Kidney epithelial cell (primary cell): Measurements from ENCODE around the gene RNU7-1. TPM values are rescaled to one million over a fixed set of nuclear protein-coding genes. Genes with fewer than 3 reads are reported as not detected.
A peak's percentile ranks its signal among the peaks of the same experiment; 100 is the strongest.

Experiments
- DNase-seq: peaks from one replicate; pipeline ENCODE4 v3.0.0-alpha.2; 2010; ENCODE audit warnings: low read depth
- H3K27me3 ChIP-seq: 2 replicates; pipeline ENCODE4 v1.6.0; 2011; ENCODE audit warnings: low read length; ENCODE audit not compliant: control insufficient read depth, insufficient read depth
- H3K36me3 ChIP-seq: 2 replicates; pipeline ENCODE4 v1.5.1; 2011; ENCODE audit warnings: low read length; ENCODE audit not compliant: control insufficient read depth, insufficient read depth
- H3K4me3 ChIP-seq: 2 replicates; pipeline ENCODE4 v1.5.1; 2011; ENCODE audit warnings: low read depth, mild to moderate bottlenecking, control low read depth, low read length
- total RNA-seq: library from RNA; depleted of rRNA; stranded (reverse); fragments of >200 nt; gene quantifications from 2 replicates; pipeline ENCODE4 v1.2.3, GENCODE V29; 2015
- TF ChIP-seq, protein P1 (sequence below): IDR thresholded peaks from 2 replicates; pipeline ENCODE4 v1.5.1; 2011; ENCODE audit warnings: mild to moderate bottlenecking, moderate library complexity, low read length, control low read depth, inconsistent platforms; ENCODE audit not compliant: insufficient read depth, poor library complexity, severe bottlenecking

RNU7-1 gene
- total RNA-seq, 1 donor from 2014 or later: not detected

- TF ChIP-seq, protein P1, sequence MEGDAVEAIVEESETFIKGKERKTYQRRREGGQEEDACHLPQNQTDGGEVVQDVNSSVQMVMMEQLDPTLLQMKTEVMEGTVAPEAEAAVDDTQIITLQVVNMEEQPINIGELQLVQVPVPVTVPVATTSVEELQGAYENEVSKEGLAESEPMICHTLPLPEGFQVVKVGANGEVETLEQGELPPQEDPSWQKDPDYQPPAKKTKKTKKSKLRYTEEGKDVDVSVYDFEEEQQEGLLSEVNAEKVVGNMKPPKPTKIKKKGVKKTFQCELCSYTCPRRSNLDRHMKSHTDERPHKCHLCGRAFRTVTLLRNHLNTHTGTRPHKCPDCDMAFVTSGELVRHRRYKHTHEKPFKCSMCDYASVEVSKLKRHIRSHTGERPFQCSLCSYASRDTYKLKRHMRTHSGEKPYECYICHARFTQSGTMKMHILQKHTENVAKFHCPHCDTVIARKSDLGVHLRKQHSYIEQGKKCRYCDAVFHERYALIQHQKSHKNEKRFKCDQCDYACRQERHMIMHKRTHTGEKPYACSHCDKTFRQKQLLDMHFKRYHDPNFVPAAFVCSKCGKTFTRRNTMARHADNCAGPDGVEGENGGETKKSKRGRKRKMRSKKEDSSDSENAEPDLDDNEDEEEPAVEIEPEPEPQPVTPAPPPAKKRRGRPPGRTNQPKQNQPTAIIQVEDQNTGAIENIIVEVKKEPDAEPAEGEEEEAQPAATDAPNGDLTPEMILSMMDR: no peak
- H3K27me3 ChIP-seq: no peaks in the 10 kb centered on the region
- H3K36me3 ChIP-seq: peaks cover 3% of the 10 kb centered on the region
- no peak for DNase-seq
- no peak overlapping the region for H3K4me3 ChIP-seq
These were observed 4.5 kb upstream of the RNU7-1 start for GRCh38 chr12:6939191-6939540.

- Histone ChIP-seq H3K27me3 (no peaks in the 10 kb centered on the region), H3K4me3 (no peak overlapping the region), H3K36me3 (peaks cover 3% of the 10 kb centered on the region)
- TF ChIP-seq, protein P1: no peak
- DNase-seq: no peak
These were observed 2.3 kb upstream of the RNU7-1 start for GRCh38 chr12:6941267-6941666.

DNA sequence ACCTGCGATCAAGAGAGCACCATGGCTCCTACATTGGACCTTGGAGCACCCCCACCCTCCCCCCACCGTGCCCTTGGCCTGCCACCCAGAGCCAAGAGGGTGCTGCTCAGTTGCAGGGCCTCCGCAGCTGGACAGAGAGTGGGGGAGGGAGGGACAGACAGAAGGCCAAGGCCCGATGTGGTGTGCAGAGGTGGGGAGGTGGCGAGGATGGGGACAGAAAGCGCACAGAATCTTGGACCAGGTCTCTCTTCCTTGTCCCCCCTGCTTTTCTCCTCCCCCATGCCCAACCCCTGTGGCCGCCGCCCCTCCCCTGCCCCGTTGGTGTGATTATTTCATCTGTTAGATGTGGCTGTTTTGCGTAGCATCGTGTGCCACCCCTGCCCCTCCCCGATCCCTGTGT is 1.8 kb upstream of the RNU7-1 start:
- Histone ChIP-seq H3K27me3 (no peaks in the 10 kb centered on the region), H3K4me3 (no peak overlapping the region), H3K36me3 (peaks cover 3% of the 10 kb centered on the region)
- TF ChIP-seq, protein P1: no peak
- no peak for DNase-seq

- DNase-seq: no peak
- H3K4me3 ChIP-seq: no peak overlapping the region
- no peaks in the 10 kb centered on the region for H3K27me3 ChIP-seq
- H3K36me3 ChIP-seq: peaks cover 3% of the 10 kb centered on the region
- TF ChIP-seq, protein P1: no peak
These were observed 1.3 kb upstream of the RNU7-1 start for GRCh38 chr12:6942331-6942665.

DNA sequence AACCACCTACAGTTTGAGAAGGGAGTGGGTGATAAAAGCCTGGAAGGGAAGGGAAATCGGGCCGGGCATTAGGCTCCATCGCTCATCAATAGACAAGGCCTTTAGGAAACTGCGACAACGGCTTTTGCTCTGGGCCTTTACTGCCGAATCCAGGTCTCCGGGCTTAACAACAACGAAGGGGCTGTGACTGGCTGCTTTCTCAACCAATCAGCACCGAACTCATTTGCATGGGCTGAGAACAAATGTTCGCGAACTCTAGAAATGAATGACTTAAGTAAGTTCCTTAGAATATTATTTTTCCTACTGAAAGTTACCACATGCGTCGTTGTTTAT is 261 bp upstream of the RNU7-1 start:
- TF ChIP-seq, protein P1: no peak
- peaks cover 3% of the 10 kb centered on the region for H3K36me3 ChIP-seq
- no peaks in the 10 kb centered on the region for H3K27me3 ChIP-seq
- H3K4me3 ChIP-seq: no peak overlapping the region
- DNase-seq: peak; percentile 70

DNA sequence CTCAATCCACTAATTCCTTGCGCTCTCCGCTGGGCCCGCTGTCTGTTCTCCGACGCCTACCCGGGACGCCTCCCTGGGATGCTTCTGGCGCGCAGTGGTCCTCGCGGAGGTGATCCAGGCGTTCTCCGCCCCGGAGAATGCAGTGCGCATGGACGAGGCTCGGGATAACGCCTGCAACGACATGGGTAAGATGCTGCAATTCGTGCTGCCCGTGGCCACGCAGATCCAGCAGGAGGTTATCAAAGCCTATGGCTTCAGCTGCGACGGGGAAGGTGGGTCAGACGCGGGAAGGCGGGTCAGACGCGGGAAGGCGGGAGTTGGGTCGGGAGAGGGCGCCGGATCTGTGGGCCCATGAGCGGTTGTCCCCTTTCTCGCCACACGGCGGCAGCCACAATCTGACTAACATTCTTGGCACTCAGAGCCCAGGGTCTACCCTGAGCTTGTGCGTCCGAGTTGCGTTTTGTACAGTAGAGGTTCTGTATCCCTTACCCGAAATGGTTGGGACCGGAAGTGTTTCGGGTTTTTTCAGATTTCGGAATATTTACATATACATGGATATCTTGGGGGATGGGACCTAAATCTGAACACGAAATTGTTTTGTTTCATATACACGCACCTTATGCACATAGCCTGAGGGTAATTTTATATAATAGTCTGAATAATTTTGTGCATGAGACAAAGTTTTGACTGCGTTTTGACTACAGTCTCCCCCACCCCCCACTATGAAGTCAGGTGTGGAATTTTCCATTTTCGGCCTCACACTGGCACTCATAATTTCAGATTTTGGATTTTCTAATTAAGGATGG is 968 bp downstream of the RNU7-1 start:
- Histone ChIP-seq H3K4me3 (peak overlapping the region; percentile 65), H3K36me3 (peaks cover 1% of the 10 kb centered on the region), H3K27me3 (no peaks in the 10 kb centered on the region)
- TF ChIP-seq, protein P1: peak; percentile 91
- peak; percentile 61 for DNase-seq
